HG02938 (cell line): Measurements from ENCODE around the gene SLC26A1.

ENCODE experiments used
- ATAC-seq: cut with Tn5 transposase; IDR thresholded peaks from one replicate; pipeline ENCODE4 v1.9.1; 2021; ENCODE audit warnings: mild to moderate bottlenecking, moderate library complexity; ENCODE audit not compliant: unreplicated experiment

Gene SLC26A1

GRCh38 chr4:1029529-1029928 lies 36.3 kb upstream of the SLC26A1 start:
- ATAC-seq = no peak

- no peak for ATAC-seq
Measured at GRCh38 chr4:1028574-1029220, 35.5 kb upstream of the SLC26A1 start.

GRCh38 chr4:1027915-1028238 lies 34.7 kb upstream of the SLC26A1 start:
- ATAC-seq = no peak

GRCh38 chr4:1027219-1027914 lies 34.2 kb upstream of the SLC26A1 start:
- no peak for ATAC-seq

GRCh38 chr4:1026115-1026514 lies 32.9 kb upstream of the SLC26A1 start:
- ATAC-seq = peak; percentile 57

- no peak for ATAC-seq
Measured at GRCh38 chr4:1024882-1025545, 31.8 kb upstream of the SLC26A1 start.

- ATAC-seq = no peak
Measured at GRCh38 chr4:1023895-1024740, 30.9 kb upstream of the SLC26A1 start.

- ATAC-seq = no peak
Measured at GRCh38 chr4:1023075-1023640, 30.0 kb upstream of the SLC26A1 start.

- ATAC-seq = no peak
Measured at GRCh38 chr4:1022739-1023066, 29.5 kb upstream of the SLC26A1 start.

GRCh38 chr4:1022051-1022738 lies 29.0 kb upstream of the SLC26A1 start:
- no peak for ATAC-seq

- ATAC-seq = peak; percentile 88
Measured at GRCh38 chr4:1021386-1022050, 28.3 kb upstream of the SLC26A1 start.

- no peak for ATAC-seq
Measured at GRCh38 chr4:1019729-1020470, 26.7 kb upstream of the SLC26A1 start.

GRCh38 chr4:1019320-1019719 lies 26.1 kb upstream of the SLC26A1 start:
- ATAC-seq = no peak

- no peak for ATAC-seq
Measured at GRCh38 chr4:1018147-1019020, 25.2 kb upstream of the SLC26A1 start.

GRCh38 chr4:1017706-1018105 lies 24.5 kb upstream of the SLC26A1 start:
- no peak for ATAC-seq

- ATAC-seq = no peak
Measured at GRCh38 chr4:1017211-1017610, 24.0 kb upstream of the SLC26A1 start.

- no peak for ATAC-seq
Measured at GRCh38 chr4:1015746-1016145, 22.5 kb upstream of the SLC26A1 start.

GRCh38 chr4:1015179-1015578 lies 22.0 kb upstream of the SLC26A1 start:
- no peak for ATAC-seq
